DOHH2 (cell line): ENCODE results near the gene ADGRL3.

Source experiments
- EZH2phosphoT487 ChIP-seq: fragments of 200-600 bp; sonication (generic); IDR thresholded peaks from 2 replicates; pipeline ENCODE4 v1.6.1; 2017; ENCODE audit warnings: borderline replicate concordance, mild to moderate bottlenecking, antibody characterized with exemption, low read length, moderate library complexity, mixed read lengths
- TF ChIP-seq, protein P1 (sequence below): fragments of 200-600 bp; sonication (generic); IDR thresholded peaks from one replicate; pipeline ENCODE4 v1.5.1; 2014; ENCODE audit warnings: antibody characterized with exemption, mild to moderate bottlenecking, low read depth, low read length; ENCODE audit not compliant: poor library complexity, severe bottlenecking

DNA sequence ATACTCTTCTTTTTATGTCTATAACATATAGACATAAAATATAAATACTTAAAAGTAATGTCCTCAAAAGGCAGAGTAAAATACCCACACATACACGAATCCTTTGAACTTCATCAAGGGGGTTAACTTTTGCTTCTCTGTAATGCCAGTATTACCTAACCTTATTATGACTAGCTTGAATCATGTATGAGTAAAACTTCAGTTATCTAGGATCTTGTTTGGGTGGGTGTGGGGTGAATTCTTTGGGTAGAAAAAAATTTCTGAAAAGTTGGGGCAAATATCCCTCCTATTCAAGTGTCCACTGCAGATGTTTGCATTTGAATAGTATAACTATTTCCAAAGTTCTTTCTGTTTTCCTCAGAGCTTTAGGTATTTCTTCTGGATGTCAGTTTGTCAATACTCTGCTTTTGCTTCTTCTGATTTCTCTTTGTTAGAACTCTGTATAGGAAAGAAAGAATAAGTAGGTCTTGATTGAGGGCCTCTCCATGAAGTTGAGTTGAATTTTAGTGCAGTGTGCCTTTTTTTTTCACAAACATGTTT, 173.8 kb downstream of the ADGRL3 start:
- TF ChIP-seq, protein P1, sequence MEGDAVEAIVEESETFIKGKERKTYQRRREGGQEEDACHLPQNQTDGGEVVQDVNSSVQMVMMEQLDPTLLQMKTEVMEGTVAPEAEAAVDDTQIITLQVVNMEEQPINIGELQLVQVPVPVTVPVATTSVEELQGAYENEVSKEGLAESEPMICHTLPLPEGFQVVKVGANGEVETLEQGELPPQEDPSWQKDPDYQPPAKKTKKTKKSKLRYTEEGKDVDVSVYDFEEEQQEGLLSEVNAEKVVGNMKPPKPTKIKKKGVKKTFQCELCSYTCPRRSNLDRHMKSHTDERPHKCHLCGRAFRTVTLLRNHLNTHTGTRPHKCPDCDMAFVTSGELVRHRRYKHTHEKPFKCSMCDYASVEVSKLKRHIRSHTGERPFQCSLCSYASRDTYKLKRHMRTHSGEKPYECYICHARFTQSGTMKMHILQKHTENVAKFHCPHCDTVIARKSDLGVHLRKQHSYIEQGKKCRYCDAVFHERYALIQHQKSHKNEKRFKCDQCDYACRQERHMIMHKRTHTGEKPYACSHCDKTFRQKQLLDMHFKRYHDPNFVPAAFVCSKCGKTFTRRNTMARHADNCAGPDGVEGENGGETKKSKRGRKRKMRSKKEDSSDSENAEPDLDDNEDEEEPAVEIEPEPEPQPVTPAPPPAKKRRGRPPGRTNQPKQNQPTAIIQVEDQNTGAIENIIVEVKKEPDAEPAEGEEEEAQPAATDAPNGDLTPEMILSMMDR: no peak
- TF ChIP-seq EZH2phosphoT487: no peak
